GM18520 (cell line): Measurements from ENCODE around the gene PPP2R2C.

ENCODE experiments used
- ATAC-seq: cut with Tn5 transposase; IDR thresholded peaks from one replicate; pipeline ENCODE4 v1.9.1; 2021; ENCODE audit not compliant: unreplicated experiment

PPP2R2C gene

GRCh38 chr4:6273661-6273990 lies 198.8 kb downstream of the PPP2R2C start:
- ATAC-seq, result no peak

- ATAC-seq, result no peak
These were observed 199.4 kb downstream of the PPP2R2C start for GRCh38 chr4:6272863-6273660.

GRCh38 chr4:6271701-6272465 lies 200.5 kb downstream of the PPP2R2C start:
- ATAC-seq, result no peak

GRCh38 chr4:6271206-6271605 lies 201.2 kb downstream of the PPP2R2C start:
- ATAC-seq, result no peak

- ATAC-seq, result no peak
These were observed 201.7 kb downstream of the PPP2R2C start for GRCh38 chr4:6270636-6271121.
